ENCODE measurements around the gene CRYBA4.
"Not testable (repeated sequence)": the region's sequence is repeated elsewhere in the genome, so short reads cannot be mapped to it uniquely, and the experiment has no call there.

Gene CRYBA4

DNA sequence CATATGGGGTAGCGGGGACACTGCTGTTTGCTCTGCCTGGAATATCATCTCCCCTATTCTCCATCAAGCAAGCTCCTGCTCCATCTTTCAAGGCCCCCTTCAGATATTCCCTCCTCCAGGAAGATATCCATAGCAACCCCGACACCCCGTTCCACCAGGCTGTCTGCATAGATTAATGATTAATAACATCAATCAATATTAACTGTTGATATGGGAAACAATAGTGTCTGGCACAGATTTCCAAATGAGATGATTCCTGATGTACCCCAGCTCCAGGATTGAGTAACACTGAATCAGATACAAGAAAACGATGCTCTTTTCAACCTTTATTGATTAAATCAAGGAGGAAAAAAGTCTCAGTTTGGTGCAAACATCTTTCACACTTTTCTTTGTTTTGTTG is 24.3 kb upstream of the CRYBA4 start:
- DNase-seq, result no peak

DNA sequence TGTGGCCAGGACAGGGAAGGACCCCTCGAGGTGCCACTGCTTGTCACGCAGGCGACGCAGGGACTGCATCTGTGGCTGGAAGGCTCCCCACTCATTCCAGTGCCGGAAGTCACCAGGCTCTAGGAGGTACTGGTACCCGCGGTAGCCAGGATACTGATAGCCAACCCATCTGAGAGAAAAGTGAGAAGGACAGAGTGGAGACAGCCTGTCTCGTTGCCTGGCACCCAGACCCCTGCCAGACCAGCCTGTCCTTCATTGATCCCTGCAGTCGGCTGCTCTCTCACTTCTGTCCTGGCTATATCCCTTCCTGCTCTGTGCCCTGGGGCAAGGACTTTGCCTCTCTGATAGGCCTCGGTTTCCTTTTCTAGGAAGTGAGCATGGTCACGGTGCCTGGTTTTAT is 22.3 kb upstream of the CRYBA4 start:
- no peak for DNase-seq

DNA sequence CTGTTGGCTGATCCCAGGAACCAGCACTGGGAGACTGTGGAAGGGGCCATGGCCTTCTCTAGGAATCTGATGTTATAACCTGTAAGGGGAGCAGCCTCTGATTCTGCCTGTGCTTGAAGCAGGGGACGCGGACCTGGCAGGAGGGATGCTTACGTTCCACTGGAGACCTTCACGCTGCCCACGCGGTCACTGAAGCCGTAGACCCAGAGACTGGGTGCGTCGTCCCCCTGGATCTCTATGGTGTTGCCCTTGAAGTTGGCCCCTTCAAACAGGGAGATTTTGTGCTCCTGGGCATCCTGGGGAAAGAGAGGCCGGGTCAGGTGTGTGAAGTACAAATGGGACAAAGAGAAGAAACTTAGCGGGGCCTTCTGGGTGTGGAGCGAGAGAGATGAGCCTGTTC is 20.0 kb upstream of the CRYBA4 start:
- no peak for DNase-seq

DNA sequence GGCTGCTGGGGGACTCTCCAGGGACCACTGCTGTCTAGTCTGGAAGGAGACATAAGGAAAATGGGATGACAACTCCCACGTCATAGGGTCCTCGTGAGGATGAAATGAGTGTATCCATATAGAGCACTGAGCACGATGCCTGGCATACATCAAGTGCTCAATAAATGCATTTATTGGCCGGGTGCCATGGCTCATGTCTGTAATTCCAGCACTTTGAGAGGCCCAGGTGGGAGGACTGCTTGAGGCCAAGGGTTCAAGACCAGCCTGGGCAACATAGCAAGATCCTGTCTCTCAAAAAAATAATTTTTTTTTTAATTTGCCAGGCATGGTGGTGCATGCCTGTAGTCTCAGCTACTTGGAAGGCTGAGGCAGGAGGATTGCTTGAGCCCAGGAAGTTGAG is 19.6 kb upstream of the CRYBA4 start:
- DNase-seq, result no peak

DNA sequence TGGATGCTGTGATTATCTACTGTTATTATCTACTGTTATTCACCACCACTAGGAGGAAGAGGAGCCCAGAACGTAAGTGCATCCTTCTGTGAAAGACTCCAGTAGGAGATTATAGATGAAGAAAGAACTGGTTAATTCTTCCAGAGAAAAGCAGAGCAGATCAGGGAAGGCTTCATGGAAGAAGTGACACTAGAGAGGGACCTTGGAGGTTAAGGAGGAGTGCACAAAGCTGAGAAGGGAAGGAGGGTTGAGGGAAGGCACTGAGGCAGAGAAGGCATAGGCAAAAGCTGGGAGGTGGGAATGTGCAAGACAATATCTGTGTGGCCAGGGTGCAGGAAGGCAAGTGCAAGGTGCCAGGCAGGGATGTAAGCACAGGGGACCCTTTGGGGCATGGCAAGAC is 17.4 kb upstream of the CRYBA4 start:
- DNase-seq, result no peak

DNA sequence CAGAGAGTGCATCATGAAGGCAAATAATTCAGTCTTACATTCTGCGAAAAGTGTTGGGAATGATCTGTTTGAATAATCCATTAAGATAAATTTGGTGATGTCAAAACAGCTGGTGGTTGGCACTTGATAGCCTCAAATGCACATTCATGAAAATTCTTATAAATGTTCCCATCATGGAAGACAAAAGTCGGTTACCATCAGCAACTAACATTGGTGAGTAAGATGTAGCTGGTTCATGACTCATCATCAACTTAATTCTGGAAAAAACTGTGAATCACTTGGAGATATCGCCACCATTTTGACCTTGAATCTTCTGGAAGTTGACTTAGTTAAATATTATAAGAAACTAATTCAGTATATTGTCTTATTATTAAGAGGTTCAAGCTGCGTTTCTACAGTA is 15.2 kb upstream of the CRYBA4 start:
- no peak for DNase-seq

DNA sequence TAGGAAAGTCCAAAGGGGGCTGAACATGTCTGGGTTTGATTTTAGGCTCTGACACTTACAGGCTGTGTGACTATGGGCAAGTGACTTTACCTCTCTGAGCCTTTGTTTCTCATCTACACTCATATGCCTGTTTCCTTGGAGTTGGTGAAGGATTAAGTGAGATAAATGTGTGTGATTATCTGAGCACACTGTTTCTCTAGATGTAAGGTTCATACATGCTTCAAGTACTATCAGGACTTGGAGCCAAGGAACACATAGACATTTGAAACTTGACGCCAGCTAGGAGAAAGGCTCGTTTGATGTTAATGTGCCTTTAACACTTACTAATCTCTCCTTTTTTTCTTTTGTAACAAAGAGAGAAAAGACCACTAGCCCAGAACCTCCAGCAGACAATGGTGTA is 13.6 kb upstream of the CRYBA4 start:
- no peak for DNase-seq

DNA sequence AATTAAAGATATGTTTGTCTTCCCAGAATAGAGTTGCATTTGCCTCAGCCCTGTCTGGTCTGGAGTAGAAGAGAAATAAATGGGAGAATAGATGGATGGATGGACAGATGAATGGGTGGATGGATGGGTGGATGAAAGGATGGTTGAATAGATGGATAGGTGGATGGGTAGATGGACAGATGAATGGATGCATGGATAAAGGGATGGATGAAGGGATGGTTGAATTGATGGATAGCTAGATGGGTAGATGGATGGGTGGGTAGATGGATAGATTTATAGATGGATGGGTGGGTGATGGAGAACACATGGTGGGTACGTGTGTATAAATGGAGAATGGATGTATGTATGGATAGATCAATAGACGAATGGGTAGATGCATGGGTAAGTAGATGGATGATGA is 12.5 kb upstream of the CRYBA4 start:
- no peak for DNase-seq

DNA sequence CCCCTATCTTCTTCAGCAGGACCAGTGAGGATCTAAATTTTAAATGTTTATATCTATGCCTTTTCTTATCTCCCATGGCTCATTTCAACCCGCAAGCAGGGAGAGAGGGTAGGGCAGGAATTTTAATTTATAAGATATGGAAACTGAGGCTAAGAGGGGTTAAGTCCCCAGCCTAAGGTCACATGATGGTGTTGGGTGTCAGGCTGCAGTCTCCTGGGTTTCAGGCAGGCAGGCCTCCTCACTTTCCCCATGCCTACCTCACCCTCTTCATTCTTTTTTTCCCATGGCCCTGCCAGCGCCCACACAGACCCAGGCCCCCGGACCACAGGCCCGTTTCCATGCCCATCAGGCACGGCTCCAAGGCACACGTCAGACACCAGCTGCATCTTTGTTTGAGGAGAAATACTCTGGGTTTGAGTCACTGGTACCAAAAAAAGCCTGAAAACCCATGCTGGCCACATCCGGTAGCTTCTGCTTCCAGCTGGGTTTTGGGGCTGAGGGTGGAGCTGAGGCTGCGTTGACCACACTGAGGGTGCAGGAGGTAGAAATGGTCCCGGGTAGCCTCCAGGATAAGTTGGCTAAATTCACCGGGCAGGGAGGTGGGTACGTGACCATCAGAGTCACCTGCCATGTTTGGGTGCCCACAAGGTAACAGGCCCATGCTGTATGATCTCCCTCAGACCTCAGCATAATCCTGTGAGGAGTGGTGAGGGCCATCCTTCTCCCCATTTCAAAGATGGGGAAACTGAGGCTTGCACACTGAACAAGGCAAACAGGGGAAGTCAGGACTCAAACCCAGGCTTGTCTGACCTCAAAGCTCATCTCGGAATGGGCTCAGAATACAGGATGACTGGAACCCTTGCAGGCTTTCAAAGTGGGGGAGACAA is 11.4 kb upstream of the CRYBA4 start:
- DNase-seq, result peak in 1 of 2 experiments; percentile 4

DNA sequence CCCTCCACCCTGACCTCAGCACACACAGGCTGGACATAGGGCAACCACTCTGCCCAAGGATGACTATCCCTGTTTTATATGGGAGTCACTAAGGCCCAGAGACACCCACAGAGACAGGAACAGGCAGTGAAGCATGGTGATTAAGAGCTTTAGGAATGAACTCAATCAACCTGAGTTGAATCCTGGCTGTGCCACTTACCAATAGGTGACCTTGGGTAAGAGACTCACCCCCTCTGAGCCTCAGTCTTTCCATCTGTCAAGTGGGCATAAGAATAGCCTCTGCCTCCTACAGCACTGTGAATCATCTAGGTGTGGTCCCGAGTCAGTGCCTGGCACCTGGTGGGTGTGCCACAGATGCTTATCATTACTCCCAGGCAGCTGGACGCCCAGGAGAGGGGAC is 10.8 kb upstream of the CRYBA4 start:
- no peak for DNase-seq

DNA sequence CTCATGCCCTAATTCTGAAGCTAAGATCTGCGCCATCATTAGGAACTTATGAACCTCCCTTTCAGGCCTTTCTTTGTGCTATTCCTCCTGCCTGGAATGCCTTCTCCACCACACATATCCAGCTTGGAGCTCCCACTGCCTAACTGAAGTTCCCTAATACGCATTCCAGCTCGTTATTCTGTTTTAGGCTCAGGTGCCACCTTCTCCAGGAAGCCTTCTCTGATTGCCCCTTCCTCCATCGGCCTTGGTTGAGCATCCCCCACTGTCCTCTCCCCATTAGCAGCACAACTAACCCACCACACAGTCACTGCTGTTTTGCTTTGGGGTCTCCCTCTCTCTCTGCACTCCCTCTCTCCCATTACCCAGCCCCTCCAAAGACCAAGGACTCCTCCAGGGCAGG is 9.1 kb upstream of the CRYBA4 start:
- no peak for DNase-seq

DNA sequence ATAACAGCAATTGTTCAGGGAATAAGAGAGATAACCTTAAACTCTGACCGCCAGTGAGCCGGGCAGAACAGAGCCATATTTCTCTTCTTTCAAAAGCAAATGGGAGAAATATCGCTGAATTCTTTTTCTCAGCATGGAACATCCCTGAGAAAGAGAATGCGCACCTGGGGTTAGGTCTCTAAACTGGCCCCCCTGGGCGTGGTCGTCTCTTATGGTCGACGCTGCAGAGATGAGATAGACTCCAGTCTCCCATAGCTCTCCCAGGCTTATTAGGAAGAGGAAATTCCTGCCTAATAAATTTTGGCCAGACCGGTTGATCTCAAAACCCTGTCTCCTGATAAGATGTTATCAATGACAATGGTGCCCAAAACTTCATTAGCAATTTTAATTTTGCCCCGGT is 8.0 kb upstream of the CRYBA4 start:
- not testable (repeated sequence) for DNase-seq

DNA sequence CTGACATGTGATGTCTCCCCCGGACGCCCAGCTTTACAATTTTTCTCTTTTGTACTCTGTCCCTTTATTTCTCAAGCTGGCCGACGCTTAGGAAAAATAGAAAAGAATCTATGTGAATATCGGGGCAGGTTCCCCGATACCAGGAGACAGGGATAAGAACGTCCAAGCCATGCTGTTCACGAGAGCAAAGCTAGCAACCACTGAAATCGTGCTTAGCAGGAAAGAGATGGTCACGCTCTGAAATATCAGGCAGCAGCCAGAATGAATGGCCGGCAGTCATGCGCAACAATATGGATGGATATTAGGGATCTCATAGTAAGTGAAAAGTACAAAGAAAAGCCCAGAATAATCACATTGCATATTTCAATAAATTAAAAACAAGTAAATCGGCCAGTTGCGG is 7.4 kb upstream of the CRYBA4 start:
- no peak for DNase-seq

DNA sequence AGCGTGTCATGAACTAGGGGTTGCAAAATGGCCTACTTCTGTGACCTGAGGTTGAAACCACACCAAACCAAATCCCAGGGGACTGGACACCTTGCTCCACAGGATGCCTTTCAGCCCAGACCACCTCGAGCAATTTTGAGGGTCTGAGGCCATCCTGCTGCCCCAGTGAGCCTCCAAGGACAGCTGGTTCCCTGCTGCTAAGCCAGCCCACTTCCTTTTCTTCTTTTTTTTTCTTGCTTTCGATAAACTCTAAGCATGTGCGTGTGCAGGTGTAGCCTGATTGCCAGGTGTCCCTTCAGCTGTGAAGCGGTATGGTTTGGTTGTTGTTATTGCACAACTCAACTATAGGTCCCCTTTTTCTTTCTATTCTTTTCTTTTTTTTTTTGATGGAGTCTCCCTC is 6.6 kb upstream of the CRYBA4 start:
- no peak for DNase-seq

DNA sequence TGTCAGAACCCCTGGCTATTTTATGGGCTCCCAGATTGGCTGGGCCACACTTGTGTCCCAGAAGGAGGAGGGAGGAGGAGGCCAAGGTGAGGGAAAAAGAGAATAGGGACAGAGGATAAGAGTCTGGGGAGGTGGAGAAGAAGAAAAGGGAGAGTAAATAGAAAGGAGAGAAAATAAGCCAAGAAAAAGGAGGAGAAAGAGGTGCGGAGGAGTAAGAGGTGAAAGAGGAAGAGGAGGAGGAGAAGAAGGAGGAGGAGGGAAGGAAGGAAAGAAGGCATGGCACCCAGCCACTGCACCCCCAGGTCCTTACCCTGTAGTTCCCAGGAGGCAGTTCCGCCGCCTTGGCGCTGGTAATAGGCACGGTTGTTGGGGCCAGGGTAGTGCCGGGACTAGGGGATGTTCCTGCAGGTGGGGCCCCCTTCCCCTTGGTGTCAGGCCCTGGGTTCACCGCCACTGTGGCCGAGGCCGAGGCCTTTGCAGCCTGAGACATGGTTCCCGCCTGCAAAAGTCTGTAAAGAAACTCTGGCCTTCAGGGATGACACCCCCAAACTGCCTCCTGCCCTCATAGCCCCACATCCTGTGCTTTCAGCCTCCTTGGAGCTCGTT is 5.8 kb upstream of the CRYBA4 start:
- DNase-seq, result no peak

DNA sequence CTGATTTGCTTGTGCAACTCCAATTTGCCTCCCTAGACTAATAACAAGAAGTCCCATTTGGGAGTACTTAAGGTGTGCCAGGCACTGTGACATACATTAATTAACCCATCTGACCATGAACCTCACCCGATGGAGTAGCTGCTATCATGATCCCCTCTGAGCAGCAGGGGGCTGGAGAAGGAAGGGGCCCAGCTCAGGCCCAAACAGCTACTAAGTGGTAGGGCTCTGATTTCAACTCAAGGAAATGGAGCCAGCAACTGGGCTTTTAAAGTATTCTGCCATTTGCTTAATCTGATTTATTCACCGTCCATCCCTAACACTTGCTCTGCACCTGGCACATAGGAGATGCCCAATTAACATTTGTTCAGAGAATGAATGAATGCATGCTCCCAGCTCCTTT is 5.1 kb upstream of the CRYBA4 start:
- DNase-seq, result no peak

DNA sequence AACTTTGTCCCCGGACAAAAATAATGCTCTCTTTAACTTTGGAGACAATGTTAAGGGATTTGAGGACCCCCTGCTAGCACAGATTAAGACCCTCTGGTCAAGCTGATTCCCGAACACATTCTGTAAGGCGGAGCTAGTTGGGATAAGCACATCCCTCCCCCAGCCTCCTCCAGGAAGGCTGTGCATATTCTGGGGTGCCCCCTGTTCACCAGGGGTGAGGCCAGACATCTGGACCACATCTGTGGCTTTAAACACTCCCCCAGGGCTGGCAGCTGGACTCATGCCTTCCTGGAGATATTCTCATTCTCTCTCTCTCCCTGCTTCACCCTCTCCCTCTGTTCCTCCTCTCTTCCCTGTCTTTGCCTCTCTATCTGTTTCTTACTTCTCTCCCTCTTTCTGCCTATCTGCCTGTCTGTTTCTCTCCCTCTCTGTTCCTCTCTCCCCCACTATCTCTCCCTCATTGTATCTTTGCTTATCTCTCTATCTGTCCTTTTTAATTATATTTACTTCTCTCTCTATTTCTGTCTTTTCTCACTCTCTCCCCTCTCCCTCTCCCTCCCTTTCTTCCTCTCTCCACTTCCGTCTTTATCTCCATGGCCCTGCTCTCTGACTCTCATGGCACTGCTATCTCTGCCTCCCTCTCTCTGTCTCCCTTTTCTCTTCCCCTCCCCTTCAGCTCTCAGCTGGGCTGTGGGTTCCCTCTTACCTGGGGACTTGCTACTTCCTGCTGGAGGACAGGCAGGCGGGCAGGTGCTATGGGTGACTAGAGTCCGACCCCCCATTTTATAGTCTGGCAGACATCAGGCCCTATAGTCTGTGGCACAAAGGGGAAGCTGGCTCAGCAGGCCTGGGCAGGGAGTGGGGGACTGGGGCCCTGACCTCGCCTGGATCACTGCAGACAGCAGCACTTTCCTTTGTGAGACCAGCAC is 4.2 kb upstream of the CRYBA4 start, which contains the start of gene CRYBB1:
TSS of gene CRYBB1 (minus strand) at position 757 of the 929 bp plus-strand sequence. CDS start 1,708 bp downstream, outside the sequence.
- DNase-seq, result peak in 1 of 2 experiments; percentile 49

DNA sequence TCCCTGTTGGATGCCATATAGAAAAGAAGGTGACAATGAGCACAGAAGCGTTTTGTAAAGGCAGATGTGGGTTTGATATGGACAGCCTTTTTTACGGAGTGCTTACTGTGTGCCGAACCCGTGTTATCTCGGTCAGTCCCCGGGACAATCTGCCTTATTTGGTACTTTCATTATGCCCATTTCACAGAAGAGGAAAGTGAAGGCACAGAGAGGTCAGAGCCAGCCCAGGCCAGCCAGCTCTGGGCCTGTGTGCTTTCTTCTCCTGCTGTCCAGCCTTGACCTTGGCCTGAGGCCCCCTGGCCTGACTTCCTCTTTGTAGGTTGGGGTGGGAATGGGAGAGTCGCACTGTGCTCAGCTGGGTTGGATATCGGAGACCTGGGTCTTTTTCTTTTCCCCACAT is 3.3 kb upstream of the CRYBA4 start:
- DNase-seq, result no peak

DNA sequence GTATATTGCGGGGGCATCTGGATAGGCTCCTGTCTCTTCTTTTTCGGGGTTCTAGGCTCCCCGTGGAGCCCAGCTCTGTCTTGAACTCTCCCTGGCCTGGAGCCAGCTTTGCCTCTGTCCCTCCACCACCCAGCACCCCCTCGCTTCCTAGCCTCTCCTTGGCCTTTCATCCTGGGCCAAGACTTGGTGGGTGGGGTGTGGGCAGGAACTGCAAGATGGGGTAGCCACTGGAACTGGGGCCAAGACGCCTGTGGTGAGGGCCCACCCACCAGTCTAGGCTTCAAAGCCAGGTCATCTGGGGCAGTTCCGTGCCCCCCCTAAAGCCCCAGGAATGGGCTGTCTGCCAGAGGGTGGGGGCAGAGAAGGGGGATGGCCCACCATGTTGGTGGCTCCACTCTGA is 2.3 kb upstream of the CRYBA4 start:
- DNase-seq, result no peak

DNA sequence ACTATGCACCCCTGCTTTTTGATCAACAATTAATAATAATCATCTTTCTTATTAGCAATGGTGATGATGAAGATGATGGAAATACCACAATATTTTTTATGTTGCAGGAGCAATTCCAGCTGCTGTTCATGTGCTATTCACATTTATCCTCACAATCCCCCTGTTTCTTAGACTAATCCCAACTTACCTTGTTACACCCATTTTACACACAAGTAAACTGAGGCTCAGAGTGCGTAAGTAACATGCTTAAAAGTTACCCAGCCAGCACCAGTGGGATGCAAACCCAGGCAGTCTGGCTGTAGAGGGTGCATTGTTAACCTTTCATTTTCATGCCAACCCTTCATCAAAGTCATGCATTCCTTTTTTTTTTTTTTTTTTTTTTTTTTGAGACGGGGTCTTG is 1.6 kb upstream of the CRYBA4 start:
- no peak for DNase-seq

DNA sequence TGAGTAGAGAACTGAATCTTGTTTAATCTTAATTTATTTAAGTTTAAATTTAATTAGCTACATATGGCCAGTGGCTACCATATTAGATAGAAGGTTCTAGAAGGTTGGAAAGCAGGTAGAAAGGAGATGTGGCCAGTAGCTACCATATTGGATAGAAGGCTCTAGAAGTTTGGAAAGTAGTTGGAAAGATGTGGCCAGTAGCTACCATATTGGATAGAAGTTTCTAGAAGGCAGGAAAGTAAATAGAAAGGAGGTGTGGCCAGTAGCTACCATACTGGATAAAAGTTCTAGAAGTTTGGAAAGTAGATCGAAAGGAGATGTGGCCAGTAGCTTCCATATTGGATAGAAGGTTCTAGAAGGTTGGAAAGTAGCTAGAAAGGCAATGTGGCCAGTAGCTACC is 2.2 kb downstream of the CRYBA4 start:
- no peak for DNase-seq

DNA sequence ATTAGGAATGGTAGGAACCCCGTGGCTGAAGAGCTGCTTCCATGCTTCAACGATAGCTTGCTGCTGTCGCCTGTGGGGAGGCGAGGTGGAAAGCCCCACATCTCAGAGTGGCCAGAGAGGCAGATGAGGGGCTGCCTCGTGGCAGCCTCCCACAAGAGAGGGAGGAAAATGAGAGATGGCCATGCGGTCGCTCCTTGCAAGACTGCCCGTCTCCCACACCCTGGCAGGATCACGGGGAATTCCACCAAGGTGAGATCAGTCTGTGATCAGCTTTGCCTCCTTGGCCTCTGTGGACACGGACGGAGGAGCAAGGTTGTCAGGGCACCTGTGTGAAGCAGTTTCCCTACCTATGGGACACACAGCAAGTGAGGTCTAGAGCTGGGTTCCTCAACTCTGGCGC is 3.0 kb downstream of the CRYBA4 start:
- DNase-seq, result no peak

DNA sequence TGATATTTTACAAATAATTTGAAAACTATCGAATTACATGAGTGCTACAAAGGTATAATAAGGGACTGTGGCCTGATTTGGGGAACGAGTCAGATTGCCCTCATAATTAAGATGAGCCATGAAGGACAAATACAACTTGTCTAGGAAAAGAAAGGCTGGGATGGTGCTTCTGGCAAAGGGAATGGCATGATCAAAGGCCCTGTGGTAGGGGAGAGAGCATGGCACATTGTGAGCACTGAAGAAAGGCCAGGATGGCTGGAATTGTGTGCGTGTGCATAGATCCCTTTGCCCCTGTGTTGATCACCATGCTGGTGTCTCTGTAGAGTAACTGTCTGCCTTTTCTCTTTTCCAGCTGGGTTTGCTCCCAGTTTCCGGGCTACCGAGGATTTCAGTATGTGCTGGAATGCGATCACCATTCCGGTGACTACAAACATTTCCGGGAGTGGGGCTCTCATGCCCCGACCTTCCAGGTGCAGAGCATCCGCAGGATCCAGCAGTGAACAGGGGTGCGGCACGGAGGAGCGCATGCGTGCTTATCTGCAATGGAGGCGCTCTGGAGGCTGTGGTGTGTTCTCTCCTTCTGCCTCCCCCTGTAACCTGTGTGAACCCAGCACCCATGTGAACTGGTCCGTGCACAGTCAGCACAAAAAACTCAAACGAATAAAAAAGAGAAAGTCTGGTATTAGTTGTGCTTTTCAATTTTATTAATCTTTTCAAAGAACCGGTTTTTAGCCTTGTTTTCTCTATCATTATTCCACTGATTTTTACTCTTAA is 8.4 kb downstream of the CRYBA4 start:
- DNase-seq, result no peak

All from Kasumi-1 (cell line).